Middle frontal gyrus (tissue), 1 donor: ENCODE results near the gene AATK.

Experiments used
- DNase-seq: peaks from one replicate; pipeline ENCODE4 v3.0.0-alpha.2; 2015; ENCODE audit warnings: low spot score; ENCODE audit errors: extremely low spot score

The AATK gene

GRCh38 chr17:81128774-81129173 lies 37.2 kb downstream of the AATK start:
- DNase-seq = peak; percentile 75

- DNase-seq = no peak
Observed at GRCh38 chr17:81128338-81128737, 37.7 kb downstream of the AATK start.

GRCh38 chr17:81127526-81128177 lies 38.4 kb downstream of the AATK start:
- no peak for DNase-seq

GRCh38 chr17:81127133-81127455 lies 38.9 kb downstream of the AATK start:
- no peak for DNase-seq

- DNase-seq = no peak
Observed at GRCh38 chr17:81126281-81127132, 39.5 kb downstream of the AATK start.

GRCh38 chr17:81125573-81126081 lies 40.4 kb downstream of the AATK start:
- no peak for DNase-seq

- DNase-seq = no peak
Observed at GRCh38 chr17:81124377-81124776, 41.6 kb downstream of the AATK start.

- DNase-seq = no peak
Observed at GRCh38 chr17:81123052-81124048, 42.7 kb downstream of the AATK start.

- no peak for DNase-seq
Observed at GRCh38 chr17:81121841-81122733, 43.9 kb downstream of the AATK start.

- DNase-seq = no peak
Observed at GRCh38 chr17:81120695-81121621, 45.1 kb downstream of the AATK start.

- no peak for DNase-seq
Observed at GRCh38 chr17:81120149-81120484, 45.9 kb downstream of the AATK start.

- DNase-seq = peak; percentile 74
Observed at GRCh38 chr17:81119223-81120148, 46.5 kb downstream of the AATK start.

- no peak for DNase-seq
Observed at GRCh38 chr17:81118308-81119221, 47.5 kb downstream of the AATK start.

GRCh38 chr17:81117672-81118198 lies 48.3 kb downstream of the AATK start:
- DNase-seq = no peak

- DNase-seq = no peak
Observed at GRCh38 chr17:81116704-81117103, 49.3 kb downstream of the AATK start.

GRCh38 chr17:81115749-81116464 lies 50.1 kb downstream of the AATK start:
- DNase-seq = no peak
